NCI-H82 treated with DMSO at 0.1 percent for 48 hours (cell line): Measurements from ENCODE around the gene TNKS1BP1.

Source experiments
- DNase-seq: peaks from one replicate; lab custom pipeline; 2025; ENCODE audit not compliant: unreplicated experiment; lab: John Stamatoyannopoulos, UW

Gene TNKS1BP1

GRCh38 chr11:57313071-57313787 is 11.5 kb downstream of the TNKS1BP1 start:
- no peak for DNase-seq

- DNase-seq = no peak
Measured at GRCh38 chr11:57312511-57313021, 12.2 kb downstream of the TNKS1BP1 start.

- DNase-seq = peak; percentile 76
Measured at GRCh38 chr11:57311109-57311936, 13.4 kb downstream of the TNKS1BP1 start.

GRCh38 chr11:57310630-57311086 is 14.1 kb downstream of the TNKS1BP1 start:
- DNase-seq = no peak

GRCh38 chr11:57310091-57310490 is 14.7 kb downstream of the TNKS1BP1 start:
- DNase-seq = no peak

DNA sequence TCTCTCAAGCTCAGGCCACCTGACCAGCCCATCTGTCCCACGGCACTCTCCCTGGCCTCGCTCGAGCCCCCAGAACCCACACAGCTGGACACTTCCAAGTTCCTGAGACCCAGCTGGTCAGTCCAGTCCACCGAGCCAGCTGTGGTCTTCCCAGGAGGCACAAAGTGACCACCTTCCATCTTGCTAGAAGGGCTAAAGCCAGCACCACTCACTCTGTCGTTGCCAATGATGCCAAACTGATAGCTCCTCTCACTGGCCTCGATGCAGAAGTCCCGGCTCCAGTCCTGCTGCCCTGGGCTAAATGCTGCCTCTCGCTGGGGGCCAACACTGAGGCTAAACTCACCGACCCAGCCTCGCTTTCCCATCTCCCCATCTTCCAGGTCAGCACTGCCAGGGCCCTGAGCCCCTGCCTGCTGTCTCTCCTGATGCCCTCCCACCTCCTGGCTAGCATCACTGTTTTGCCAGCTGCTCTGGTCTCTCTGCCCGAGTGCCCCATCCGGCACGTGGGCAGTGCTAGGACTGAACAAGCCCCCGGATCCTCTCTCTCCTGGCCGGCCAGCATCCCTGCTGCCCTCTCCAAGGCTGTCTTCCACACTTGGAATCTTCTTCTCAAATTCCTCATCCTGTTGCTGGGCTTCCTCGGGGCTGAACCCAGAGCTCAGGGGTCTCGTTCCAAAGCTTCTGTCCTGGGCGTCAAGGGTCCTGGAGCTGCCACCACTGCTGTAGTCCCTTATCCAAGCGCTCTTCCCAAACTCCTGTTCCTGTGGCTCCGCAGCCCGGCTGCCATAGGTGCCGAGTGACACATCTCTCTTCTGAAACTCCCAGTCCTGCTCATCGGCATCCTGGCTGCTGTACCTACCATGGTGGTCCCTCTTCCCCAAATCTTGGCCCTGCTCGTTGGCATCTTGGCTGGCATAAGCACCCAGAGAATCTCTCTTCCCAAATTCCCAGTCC is 15.4 kb downstream of the TNKS1BP1 start:
- DNase-seq = no peak

DNA sequence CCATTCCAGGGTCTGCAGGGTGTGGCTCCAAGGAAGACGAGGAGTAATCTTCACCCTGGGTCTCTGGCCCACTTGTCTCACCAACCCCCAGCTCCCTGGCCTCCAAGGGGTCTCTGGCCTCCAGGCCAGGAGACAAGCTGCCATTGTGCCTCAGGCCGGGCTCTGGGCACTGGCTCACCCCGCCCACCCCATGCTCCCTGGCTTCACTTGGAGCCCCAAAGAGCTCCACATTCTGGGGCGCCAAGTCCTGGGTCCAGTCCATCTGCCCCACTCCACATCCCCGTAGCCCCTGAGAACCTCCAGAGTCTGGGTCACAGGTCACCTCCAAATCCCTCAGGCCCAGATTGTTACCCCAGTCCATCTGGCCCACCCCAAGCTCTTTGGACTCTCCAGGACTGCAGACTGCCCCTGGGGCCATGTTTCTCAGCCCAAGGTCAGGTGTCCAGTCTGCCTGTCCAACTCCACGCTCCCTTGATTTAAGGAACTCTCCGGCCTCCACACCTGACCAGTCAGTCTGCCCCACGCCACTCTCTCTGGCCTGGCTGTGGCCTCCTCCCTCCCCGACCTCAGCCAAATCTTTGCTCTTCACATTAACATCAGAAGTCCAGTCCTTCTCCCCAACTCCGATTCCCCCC is 16.2 kb downstream of the TNKS1BP1 start:
- DNase-seq = no peak

GRCh38 chr11:57307666-57308270 is 17.0 kb downstream of the TNKS1BP1 start:
- no peak for DNase-seq

DNA sequence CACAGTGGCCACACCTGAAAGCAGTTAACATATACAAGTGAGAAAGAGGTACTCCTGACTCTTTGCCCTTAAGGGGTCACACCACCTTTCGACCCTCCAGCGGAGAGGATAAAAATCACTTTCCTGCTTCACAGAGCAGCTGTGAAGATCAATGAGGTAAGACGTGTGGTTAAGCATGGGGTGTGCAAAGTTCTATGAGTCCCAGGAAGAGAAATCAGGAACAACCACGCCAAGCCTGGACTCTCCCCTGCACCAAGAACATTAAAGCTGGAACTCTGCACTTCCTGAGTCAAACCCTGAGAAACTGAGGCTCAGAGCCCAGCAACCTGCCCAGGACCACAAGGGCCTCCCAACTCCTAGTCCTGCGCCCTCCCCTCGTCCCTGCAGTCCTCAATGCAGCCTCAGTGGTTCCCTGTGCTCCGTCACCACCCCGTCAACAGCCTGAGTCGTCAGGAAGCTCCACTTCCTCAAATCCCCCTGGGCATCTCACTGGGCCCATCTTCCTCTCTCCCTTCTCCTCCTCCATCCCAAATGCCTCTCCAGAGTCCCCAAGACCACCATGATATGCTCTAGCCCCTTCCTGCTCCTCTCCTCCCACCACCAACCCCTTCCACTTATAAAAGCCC is 17.7 kb downstream of the TNKS1BP1 start:
- DNase-seq = no peak

- no peak for DNase-seq
Measured at GRCh38 chr11:57306161-57306876, 18.4 kb downstream of the TNKS1BP1 start.

- no peak for DNase-seq
Measured at GRCh38 chr11:57305523-57305922, 19.2 kb downstream of the TNKS1BP1 start.

DNA sequence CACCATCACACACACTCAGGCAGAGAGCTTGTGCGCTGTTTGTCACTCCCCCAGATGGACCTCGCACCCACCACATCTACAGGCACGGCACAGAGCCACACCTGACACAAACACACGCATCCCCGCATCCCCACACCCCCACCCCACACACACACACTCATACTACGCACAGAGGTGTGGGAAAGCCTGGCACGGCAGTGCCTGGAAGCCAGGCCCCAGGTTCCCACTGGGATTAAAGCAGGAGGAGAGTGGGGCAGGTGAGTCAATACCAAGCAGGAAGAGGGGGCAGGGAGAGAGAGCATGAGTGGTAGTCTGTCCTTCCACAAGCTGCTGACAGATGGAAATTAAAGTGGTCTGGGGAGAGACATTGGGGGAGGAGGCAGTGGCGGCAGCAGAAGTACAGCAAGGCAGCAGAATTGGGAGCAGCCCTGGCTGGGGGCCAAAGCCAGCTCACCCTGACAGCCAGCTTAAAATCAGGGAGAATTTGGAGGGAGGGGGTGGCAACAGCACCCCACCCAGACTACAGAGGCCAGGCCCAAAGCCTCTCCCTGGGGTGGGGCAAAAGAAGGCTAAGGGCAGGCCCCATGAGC is 20.7 kb downstream of the TNKS1BP1 start:
- DNase-seq = peak; percentile 88

DNA sequence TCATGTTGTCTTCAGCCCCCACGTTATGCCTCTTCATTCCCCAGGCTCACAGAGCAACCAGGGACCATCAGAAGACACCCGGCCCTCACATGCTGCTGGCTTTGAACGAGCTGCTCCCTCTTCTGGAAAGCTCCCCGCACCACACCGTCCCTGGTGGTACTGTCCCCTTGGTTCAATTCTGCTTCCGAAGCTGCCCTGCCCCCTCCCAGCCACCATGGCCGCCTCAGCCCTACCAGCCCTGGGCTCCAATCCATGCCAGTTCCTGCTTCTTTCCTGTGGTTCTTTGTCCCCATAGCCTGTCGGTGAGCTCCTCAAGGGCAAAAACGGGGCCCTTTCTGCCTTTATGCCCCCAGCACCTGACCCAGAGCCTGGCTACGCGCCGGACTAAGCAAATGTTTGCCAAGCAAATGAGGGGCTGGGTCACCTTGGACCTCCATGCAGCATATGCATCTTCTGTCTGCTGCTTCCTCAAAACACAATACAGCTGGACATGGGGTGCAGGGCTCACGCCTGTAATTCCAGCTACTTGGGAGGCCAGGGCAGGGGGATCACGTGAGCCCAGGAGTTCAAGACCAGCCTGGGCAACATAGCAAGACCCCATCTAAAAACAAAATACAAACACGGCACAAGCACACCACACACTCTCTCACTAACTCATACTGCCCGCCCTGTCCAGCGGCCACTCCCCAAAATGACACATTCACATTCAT is 21.3 kb downstream of the TNKS1BP1 start:
- DNase-seq = no peak

DNA sequence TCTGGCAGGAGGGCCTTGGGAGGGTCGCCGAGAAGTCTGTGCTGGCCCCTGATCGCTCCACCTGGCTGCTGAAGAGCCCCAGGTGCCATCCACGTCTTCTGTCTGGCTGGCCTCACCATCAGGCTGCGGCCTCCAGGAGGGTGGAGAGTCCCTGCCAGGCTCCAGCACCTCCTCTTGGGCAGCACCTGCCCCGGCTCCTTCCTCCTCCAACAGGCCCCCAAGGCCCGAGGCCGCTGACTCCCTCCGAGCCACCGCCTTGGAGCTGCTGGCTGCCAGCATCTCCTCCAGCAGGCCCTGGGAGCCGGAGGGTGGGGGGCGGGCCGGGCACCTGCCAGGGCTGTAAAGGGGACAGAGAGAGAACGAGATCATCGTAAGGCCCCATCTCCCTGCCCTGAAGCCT is 22.3 kb downstream of the TNKS1BP1 start:
- no peak for DNase-seq

- no peak for DNase-seq
Measured at GRCh38 chr11:57301711-57302423, 22.9 kb downstream of the TNKS1BP1 start.

DNA sequence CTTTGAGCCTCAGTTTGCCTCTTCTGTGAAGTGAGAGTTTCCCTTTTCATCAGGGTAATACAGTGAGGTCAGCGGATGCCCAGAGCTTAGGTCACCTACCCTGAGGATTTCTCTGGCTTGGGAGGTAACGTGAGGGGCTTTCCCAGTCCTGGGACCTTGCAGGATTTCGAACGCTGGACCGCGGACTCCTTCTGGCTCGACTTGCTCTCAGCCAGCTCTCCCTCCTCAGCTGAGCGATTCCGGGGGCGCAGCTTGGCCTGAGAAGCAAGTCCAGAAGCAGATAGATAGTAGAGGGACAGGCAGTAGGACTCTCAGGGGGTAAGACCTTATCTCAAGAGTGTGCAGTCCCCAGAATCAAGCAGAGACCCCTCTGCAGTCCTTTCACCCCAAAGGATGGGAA is 24.0 kb downstream of the TNKS1BP1 start:
- DNase-seq = no peak

GRCh38 chr11:57299150-57299737 is 25.5 kb downstream of the TNKS1BP1 start:
- DNase-seq = no peak
